ENCODE measurements around the gene RRP15. TPM values are rescaled to one million over a fixed set of nuclear protein-coding genes. Genes with fewer than 3 reads are reported as not detected.

RRP15 gene
- total RNA-seq, 1 donor from 2014 or later: 4.7 TPM

DNA sequence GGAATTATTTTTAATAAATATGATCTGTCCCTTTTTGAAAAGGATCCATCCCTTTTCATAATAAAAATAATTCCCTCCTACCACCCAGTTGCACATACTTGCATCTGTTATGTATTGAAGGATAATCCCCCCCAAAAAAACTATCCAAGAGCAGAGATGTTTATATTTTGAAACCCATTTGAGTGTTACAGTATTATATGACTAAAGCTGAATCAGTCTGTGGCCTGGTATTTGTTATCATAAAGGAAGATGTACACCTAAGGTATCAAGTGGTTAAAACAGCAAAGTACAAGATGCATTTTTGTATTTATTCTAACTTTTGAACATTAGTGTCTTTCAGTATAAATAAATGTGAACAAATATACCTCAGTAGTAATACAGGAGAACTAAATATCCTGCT is 47.3 kb downstream of the RRP15 start:
- no peak for DNase-seq (ENCODE audit: low spot score)
- no peak for ATAC-seq

GRCh38 chr1:218336328-218336727 is 51.2 kb downstream of the RRP15 start:
- no peak for ATAC-seq
- DNase-seq (ENCODE audit: low spot score): no peak

DNA sequence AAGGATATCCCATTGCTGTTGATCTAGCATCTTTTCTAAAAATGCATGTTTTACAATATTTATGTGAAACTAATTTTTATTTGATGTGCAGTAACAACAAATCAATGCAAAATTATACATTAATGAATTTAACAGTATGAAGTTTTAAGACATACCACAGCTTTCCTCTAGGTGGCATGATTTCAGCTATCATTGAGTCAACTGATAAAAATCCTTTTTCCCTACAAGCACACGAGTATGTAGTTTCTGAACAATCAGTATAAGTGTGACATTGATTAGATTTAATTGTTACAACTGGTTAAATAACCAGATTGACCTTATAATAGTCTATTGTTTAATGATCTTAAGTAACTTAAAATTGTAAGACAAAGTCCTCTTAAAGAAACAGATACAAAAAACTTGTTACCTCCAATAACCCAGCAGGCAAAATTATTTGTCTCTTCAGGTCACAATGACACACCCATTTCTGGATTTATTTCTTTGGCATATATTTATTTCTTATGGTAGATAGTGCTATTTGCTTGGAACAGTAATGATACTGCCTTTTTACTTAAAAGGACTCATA is 54.3 kb downstream of the RRP15 start:
- DNase-seq (ENCODE audit: low spot score) (no peak), ATAC-seq (peak; percentile 73)

- no peak for DNase-seq (ENCODE audit: low spot score)
- no peak for ATAC-seq
Measured at GRCh38 chr1:218341325-218341724, 56.2 kb downstream of the RRP15 start.

- no peak for ATAC-seq
Measured at GRCh38 chr1:218342091-218342490, 57.0 kb downstream of the RRP15 start.

DNA sequence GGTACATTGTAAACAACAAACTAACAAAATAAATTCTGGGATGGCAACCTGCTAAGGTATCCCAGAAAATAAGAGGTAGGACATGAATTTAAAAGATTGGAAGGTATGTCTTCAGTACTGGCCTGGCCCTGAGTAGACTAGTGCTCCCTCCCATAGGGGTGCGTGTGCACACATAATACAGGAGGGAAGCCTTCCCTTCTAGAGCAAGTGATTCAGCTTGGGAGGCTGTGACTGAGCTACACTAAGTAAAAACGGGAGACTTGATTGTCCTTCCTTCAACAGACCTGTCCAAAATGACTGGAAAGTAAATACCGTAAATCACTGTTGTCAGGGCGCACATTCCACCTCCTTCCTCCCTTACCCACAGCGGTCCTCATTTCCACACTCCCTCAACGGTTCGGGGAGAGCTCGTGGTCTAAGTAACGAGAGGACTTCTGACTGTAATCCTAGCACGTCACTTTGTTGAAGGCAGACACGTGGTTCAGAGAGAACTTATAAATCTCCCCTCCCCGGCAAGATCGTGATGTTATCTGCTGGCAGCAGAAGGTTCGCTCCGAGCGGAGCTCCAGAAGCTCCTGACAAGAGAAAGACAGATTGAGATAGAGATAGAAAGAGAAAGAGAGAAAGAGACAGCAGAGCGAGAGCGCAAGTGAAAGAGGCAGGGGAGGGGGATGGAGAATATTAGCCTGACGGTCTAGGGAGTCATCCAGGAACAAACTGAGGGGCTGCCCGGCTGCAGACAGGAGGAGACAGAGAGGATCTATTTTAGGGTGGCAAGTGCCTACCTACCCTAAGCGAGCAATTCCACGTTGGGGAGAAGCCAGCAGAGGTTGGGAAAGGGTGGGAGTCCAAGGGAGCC is 60.0 kb downstream of the RRP15 start, which contains the start of gene TGFB2:
TSS of gene TGFB2 (plus strand) at position 523 of the 859 bp plus-strand sequence. CDS start 1,366 bp downstream, outside the sequence.
- no peak for DNase-seq (ENCODE audit: low spot score)

More at GRCh38 chr1:218342091-218342490, 57.0 kb downstream of the RRP15 start:
- no peak for DNase-seq (ENCODE audit: low spot score)

GRCh38 chr1:218345673-218346390 is 60.7 kb downstream of the RRP15 start:
- ATAC-seq (peak; percentile 89), DNase-seq (ENCODE audit: low spot score) (peak; percentile 51)

More for the DNA sequence above, 60.0 kb downstream of the RRP15 start, which contains the start of gene TGFB2:
- ATAC-seq: peak; percentile 46

DNA sequence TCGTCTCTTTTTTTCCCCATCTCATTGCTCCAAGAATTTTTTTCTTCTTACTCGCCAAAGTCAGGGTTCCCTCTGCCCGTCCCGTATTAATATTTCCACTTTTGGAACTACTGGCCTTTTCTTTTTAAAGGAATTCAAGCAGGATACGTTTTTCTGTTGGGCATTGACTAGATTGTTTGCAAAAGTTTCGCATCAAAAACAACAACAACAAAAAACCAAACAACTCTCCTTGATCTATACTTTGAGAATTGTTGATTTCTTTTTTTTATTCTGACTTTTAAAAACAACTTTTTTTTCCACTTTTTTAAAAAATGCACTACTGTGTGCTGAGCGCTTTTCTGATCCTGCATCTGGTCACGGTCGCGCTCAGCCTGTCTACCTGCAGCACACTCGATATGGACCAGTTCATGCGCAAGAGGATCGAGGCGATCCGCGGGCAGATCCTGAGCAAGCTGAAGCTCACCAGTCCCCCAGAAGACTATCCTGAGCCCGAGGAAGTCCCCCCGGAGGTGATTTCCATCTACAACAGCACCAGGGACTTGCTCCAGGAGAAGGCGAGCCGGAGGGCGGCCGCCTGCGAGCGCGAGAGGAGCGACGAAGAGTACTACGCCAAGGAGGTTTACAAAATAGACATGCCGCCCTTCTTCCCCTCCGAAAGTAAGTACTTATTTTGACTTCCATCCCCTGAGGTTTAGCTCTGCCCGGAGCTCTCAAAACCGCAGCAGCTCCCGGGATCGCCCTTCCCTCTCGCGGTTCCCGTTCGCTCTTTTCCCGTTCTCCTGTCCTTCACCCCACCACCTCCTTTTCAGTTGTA is 61.5 kb downstream of the RRP15 start:
- no peak for DNase-seq (ENCODE audit: low spot score)
- ATAC-seq: no peak

GRCh38 chr1:218347336-218347722 is 62.2 kb downstream of the RRP15 start:
- ATAC-seq: no peak
- no peak for DNase-seq (ENCODE audit: low spot score)

DNA sequence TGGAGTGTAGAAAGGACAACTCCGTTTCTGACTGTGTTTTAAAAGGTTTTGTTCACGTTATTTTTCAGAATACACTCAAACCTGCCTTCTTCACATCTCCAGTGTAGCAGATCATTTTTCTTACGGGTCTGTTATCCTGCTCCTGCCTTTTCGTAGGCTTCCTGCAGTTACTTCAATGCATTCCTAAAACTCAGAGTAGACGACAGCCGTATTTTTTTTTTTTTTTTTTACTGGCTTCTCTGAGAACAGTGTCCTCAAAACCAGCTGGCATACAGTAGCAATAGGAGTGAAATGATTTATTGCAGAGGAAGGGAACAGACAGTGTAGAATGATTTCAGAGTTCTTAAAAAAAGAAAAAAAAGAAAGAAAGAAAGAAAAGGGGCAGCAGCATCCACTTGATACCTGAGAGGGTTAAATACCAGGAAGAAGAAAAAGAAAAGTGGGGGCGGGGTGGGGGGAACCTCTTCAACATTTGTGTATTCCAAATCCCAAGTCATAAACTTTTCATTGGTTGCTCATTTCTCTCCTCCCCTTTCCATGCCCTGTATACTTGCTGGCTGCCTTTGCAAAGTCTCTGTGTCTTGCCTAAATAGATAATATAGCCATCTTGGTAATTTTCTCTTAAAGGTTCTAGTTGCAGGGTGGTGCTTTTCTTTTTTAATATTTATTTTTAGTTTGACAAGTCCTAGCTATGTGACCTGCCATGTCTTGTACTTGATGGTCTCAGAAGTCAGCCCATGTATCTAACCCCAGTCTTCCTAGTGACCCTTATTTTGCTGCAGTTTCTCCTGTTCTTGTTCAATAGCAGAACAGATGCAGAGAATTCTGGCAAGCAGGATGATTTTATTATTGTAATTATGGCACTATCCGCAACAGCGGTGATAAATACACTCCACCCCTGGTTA is 62.9 kb downstream of the RRP15 start:
- DNase-seq (ENCODE audit: low spot score): no peak

GRCh38 chr1:218348628-218349071 is 63.6 kb downstream of the RRP15 start:
- no peak for ATAC-seq

More for the DNA sequence above, 62.9 kb downstream of the RRP15 start:
- ATAC-seq: no peak

DNA sequence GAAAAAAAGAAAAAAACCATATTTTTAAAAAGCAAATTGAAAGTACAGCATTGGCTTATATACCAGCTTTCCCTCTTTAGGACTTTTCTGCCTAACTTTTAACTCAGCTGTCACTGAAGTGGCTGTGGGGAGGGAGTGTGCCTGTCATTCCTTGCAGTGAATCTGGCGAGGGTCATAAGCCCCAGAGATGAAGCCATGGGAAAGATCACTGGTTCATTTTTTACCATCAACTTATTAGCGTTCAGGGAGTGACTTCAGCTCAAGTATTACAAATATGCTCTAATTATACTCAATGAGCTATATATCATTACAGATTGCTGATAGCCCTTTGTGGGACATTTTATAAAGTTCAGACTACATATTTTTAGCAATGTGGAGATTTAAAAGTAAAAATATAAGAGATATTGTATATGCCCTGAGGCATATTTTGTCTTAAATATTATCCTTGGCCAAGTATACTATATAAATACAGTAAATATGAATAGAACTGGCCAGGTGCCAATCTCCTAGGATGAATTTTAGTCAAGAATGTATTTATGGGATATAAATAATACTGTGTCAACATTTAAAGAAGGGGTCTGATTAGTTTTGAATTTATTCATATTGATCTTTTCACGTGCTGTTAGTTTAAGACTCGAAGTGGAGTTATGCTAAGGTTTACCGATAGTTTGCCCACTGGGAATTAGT is 64.4 kb downstream of the RRP15 start:
- DNase-seq (ENCODE audit: low spot score): no peak
- ATAC-seq: no peak

More at GRCh38 chr1:218348628-218349071, 63.6 kb downstream of the RRP15 start:
- DNase-seq (ENCODE audit: low spot score): no peak

DNA sequence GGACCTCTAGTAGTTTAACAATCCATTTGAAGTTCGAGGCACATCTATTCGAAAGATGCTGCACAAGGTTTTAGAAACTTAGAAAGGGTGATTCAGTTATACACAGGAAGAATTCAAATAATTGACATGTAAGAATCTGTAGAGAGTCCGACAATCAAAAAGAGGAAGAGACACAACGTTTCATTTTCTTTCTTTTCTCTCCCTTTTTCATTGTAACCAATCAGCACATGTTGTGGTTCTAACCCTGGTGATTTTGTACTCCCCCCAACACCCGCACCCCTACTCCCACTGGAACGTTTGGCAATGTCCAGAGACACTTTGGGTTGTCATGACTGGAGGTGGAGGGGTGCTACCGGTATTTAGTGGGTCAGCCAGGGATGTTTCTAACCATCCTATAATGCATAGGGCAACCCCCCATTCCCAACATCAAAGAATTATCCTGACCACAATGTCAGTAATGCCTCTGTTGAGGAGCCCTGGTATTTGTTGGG is 65.0 kb downstream of the RRP15 start:
- no peak for ATAC-seq
- DNase-seq (ENCODE audit: low spot score): no peak

- DNase-seq (ENCODE audit: low spot score): no peak
- no peak for ATAC-seq
Measured at GRCh38 chr1:218350801-218351266, 65.7 kb downstream of the RRP15 start.

DNA sequence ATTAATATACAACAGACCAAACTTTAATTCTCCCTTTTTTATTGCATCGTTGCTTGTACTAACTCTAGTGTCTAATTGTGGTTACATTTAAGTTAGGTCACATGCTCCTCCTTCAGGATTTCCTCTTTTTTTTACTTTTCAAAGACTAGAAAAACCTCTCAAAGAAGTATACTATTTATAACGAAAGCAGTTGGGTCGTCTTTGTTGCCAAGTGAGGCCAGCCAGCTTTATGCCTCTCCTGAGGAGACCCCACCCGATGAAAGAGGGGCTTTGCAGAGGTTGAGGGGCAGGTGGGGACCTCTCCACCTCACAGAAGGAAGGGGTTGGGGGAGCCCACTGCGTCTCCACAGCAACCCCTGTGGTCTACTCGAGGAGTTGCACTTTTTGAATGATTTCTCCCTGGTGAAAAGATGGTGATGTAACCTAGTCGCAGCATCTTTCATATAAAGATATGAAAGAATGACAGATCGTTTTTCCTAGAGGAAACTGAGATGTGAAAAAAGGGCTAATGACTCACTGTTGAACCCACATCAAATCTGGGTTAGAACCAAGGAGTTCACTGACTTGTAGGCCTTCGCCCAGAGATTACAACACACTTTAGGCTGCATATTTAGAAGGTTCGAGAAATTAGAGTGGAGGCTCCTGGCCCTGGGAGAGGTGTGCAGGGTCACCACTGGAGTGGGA is 66.4 kb downstream of the RRP15 start:
- ATAC-seq (no peak), DNase-seq (ENCODE audit: low spot score) (no peak)

DNA sequence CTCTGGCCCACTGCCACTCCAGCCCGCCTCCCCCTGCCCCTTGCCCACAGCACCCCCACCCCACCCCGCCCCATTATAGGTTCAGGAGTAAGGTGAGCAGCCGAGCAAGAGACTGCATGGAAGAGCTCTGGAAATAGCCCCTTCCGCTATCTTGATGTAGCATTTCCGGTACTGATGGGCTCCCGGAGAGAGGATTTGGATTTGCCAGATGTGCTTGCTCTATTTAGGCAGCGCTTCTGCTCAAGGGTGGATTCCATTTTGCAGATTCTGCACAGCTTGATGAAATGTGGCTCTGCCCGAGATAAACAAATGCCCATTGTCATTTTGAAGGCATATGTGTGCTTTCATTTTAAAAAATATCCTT is 67.0 kb downstream of the RRP15 start:
- no peak for ATAC-seq
- DNase-seq (ENCODE audit: low spot score): no peak

DNA sequence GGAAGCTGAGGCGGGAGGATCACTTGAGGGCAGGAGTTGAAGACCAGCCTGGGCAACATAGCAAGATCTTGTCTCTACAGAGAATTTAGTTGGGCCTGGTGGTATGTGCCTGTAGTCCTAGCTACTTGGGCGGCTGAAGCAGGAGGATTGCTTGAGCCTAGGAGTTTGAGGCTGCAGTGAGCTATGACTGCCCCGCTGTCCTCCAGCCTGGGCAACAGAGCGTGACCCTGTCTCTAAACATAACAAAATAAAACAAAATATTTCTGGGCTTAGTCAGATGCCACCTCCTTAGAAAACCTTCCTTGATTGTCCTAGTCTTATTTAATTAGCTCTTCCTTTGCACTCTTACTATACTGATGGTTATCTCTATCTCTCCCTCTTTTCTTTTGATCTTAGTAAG is 68.6 kb downstream of the RRP15 start:
- no peak for ATAC-seq

GRCh38 chr1:218355278-218355677 is 70.2 kb downstream of the RRP15 start:
- ATAC-seq: no peak
- no peak for DNase-seq (ENCODE audit: low spot score)

More for the DNA sequence above, 68.6 kb downstream of the RRP15 start:
- DNase-seq (ENCODE audit: low spot score): no peak

Measured in left lobe of liver (tissue), 2 donors.